GM23338 (cell line): ENCODE results near the gene AFF1. TPM values are rescaled to one million over a fixed set of nuclear protein-coding genes. Genes with fewer than 3 reads are reported as not detected.

Source experiments
- ATAC-seq: fragments of 200-7000 bp; cut with Tn5 transposase; 3 replicates; pipeline ENCODE4 v1.9.1; 2020
- DNase-seq: peaks from one replicate; pipeline ENCODE4 v3.0.0-alpha.2; 2015; ENCODE audit warnings: low spot score
- H2AFZ ChIP-seq: fragments of 200-600 bp; sonication (generic); 2 replicates; pipeline ENCODE4 v1.8.0; 2016; ENCODE audit warnings: antibody characterized with exemption, mild to moderate bottlenecking, moderate library complexity
- H3F3A ChIP-seq: fragments of 200-600 bp; sonication (generic); replicated peaks from 2 replicates; pipeline ENCODE4 v1.8.0; 2017; ENCODE audit warnings: antibody characterized with exemption, mixed run types, low read depth
- H3K27ac ChIP-seq: fragments of 200-600 bp; sonication (generic); 2 replicates; pipeline ENCODE4 v1.6.1; 2016; ENCODE audit warnings: low read depth
- H3K27me3 ChIP-seq: fragments of 200-600 bp; sonication (generic); 2 replicates; pipeline ENCODE4 v1.8.0; 2016; ENCODE audit warnings: mild to moderate bottlenecking, mixed run types, moderate library complexity; ENCODE audit not compliant: insufficient read depth
- H3K36me3 ChIP-seq: fragments of 200-600 bp; sonication (generic); 2 replicates; pipeline ENCODE4 v1.8.0; 2016; ENCODE audit warnings: mild to moderate bottlenecking; ENCODE audit not compliant: insufficient read depth
- H3K4me1 ChIP-seq: fragments of 200-600 bp; sonication (generic); 2 replicates; pipeline ENCODE4 v1.8.0; 2016; ENCODE audit warnings: mild to moderate bottlenecking, moderate library complexity; ENCODE audit not compliant: insufficient read depth
- H3K4me2 ChIP-seq: fragments of 200-600 bp; sonication (generic); 2 replicates; pipeline ENCODE4 v1.7.1; 2017; ENCODE audit warnings: mixed run types
- H3K4me3 ChIP-seq: fragments of 200-600 bp; sonication (generic); 2 replicates; pipeline ENCODE4 v1.6.1; 2016; ENCODE audit warnings: mixed run types
- H3K79me2 ChIP-seq: fragments of 200-600 bp; sonication (generic); replicated peaks from 2 replicates; pipeline ENCODE4 v1.8.0; 2017; ENCODE audit warnings: mild to moderate bottlenecking; ENCODE audit not compliant: insufficient read depth
- H3K9me2 ChIP-seq: fragments of 200-600 bp; sonication (generic); 2 replicates; pipeline ENCODE4 v1.8.0; 2017; ENCODE audit not compliant: insufficient read depth
- H4K20me1 ChIP-seq: fragments of 200-600 bp; sonication (generic); replicated peaks from 2 replicates; pipeline ENCODE4 v1.8.0; 2017; ENCODE audit warnings: mild to moderate bottlenecking; ENCODE audit not compliant: insufficient read depth
- H3K27ac Mint-ChIP-seq: 2 replicates; pipeline ENCODE4 v1.8.0; 2020; ENCODE audit warnings: inconsistent platforms, mild to moderate bottlenecking, moderate library complexity, mixed read lengths
- H3K27me3 Mint-ChIP-seq: 3 replicates; pipeline ENCODE4 v1.8.0; 2022; ENCODE audit warnings: low read depth, mild to moderate bottlenecking, moderate library complexity, mixed read lengths, inconsistent platforms; ENCODE audit not compliant: insufficient read depth, poor library complexity
- H3K36me3 Mint-ChIP-seq: 3 replicates; pipeline ENCODE4 v1.8.0; 2021; ENCODE audit warnings: low read depth, mild to moderate bottlenecking, inconsistent platforms, moderate library complexity, mixed read lengths
- H3K4me1 Mint-ChIP-seq: 3 replicates; pipeline ENCODE4 v1.8.0; 2020; ENCODE audit warnings: mild to moderate bottlenecking, inconsistent platforms, mixed read lengths
- H3K4me3 Mint-ChIP-seq: 3 replicates; pipeline ENCODE4 v1.8.0; 2021; ENCODE audit warnings: moderate library complexity, mild to moderate bottlenecking, inconsistent platforms, mixed read lengths
- H3K9me3 Mint-ChIP-seq: 3 replicates; pipeline ENCODE4 v1.8.0; 2020; ENCODE audit warnings: moderate library complexity, mild to moderate bottlenecking, inconsistent platforms, mixed read lengths
- EZH2phosphoT487 ChIP-seq: fragments of 200-600 bp; sonication (generic); IDR thresholded peaks from one replicate; pipeline ENCODE4 v1.8.1; 2018; ENCODE audit warnings: antibody characterized with exemption; ENCODE audit not compliant: unreplicated experiment
- POLR2AphosphoS5 ChIP-seq: IDR thresholded peaks from 2 replicates; pipeline ENCODE4 v1.6.1; 2016; ENCODE audit warnings: antibody characterized with exemption, low read depth
- ZNF114 ChIP-seq: fragments of 250-450 bp; sonication (Bioruptor Pico); IDR thresholded peaks from 2 replicates; pipeline ENCODE4 v1.5.0; 2020; ENCODE audit warnings: mild to moderate bottlenecking, moderate library complexity
- polyA plus RNA-seq: library from polyadenylated mRNA; unstranded; fragments of >200 nt; fragmentation: Nextera tagmentation; extraction: Ambion mirVana; gene quantifications from 2 replicates; pipeline ENCODE4 v1.2.1, GENCODE V29; 2016
- total RNA-seq: library from RNA; depleted of rRNA; stranded (reverse); fragments of >200 nt; shearing (Covaris generic); gene quantifications from 2 replicates; pipeline ENCODE4 v1.2.3, GENCODE V29; 2014
- TF ChIP-seq, protein P1 (sequence below): fragments of 250-450 bp; sonication (Bioruptor Pico); IDR thresholded peaks from 2 replicates; pipeline ENCODE4 v1.5.0; 2020; ENCODE audit warnings: mild to moderate bottlenecking, moderate library complexity
- TF ChIP-seq, protein P2 (sequence below), 2 experiments: fragments of 200-600 bp in 1 of 2; sonication (generic) in 1 of 2; conservative IDR thresholded peaks; 2 replicates each; pipeline versions ENCODE4 v1.5.1 to v1.6.1; 2016 to 2017; ENCODE audit warnings: antibody characterized with exemption in 2 of 2, low read depth in 2 of 2, mild to moderate bottlenecking in 2 of 2, moderate library complexity in 1 of 2
- TF ChIP-seq, protein P3 (sequence below): IDR thresholded peaks from one replicate; pipeline ENCODE4 v1.6.1; 2018; ENCODE audit warnings: antibody characterized with exemption; ENCODE audit not compliant: unreplicated experiment

The AFF1 gene
- total and polyA plus RNA-seq, 2 experiments from 2014 or later = 42.6 to 67.2 TPM

DNA sequence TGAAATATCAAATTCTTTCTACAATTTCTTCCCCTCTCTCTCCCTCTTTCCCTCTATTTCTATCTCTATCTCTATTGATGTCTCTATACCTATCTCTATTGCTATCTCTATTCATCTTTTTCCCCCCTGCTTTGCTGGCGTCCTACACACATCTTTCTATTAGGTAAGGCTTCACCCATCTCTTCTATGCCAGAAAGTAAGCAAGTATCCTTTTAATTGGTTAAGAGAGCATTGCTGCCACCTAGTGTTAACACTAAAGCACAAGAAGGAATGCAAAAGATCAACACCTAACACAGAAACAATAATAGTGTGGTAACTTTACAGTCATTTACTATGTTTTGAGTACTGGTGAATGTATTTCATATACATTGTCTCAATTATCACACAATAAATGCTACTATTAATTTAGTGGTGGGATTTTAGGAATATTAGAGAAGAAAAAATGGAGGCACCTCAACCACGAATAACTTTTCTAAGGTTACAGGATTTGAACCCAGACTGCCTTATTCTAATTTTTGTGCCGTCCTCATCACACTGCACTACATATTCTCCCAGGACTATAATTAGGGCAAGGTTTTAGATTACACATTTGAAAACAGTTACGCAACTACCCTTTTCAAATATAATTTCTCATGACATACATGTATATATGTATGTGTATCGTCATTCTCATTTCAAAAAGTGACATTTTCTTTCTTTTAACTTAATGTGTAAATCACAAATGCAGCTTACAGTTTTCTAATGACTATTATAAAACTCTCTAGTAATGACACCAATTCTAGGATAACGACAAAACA is 38.9 kb upstream of the AFF1 start (continued):
- TF ChIP-seq, protein P1, sequence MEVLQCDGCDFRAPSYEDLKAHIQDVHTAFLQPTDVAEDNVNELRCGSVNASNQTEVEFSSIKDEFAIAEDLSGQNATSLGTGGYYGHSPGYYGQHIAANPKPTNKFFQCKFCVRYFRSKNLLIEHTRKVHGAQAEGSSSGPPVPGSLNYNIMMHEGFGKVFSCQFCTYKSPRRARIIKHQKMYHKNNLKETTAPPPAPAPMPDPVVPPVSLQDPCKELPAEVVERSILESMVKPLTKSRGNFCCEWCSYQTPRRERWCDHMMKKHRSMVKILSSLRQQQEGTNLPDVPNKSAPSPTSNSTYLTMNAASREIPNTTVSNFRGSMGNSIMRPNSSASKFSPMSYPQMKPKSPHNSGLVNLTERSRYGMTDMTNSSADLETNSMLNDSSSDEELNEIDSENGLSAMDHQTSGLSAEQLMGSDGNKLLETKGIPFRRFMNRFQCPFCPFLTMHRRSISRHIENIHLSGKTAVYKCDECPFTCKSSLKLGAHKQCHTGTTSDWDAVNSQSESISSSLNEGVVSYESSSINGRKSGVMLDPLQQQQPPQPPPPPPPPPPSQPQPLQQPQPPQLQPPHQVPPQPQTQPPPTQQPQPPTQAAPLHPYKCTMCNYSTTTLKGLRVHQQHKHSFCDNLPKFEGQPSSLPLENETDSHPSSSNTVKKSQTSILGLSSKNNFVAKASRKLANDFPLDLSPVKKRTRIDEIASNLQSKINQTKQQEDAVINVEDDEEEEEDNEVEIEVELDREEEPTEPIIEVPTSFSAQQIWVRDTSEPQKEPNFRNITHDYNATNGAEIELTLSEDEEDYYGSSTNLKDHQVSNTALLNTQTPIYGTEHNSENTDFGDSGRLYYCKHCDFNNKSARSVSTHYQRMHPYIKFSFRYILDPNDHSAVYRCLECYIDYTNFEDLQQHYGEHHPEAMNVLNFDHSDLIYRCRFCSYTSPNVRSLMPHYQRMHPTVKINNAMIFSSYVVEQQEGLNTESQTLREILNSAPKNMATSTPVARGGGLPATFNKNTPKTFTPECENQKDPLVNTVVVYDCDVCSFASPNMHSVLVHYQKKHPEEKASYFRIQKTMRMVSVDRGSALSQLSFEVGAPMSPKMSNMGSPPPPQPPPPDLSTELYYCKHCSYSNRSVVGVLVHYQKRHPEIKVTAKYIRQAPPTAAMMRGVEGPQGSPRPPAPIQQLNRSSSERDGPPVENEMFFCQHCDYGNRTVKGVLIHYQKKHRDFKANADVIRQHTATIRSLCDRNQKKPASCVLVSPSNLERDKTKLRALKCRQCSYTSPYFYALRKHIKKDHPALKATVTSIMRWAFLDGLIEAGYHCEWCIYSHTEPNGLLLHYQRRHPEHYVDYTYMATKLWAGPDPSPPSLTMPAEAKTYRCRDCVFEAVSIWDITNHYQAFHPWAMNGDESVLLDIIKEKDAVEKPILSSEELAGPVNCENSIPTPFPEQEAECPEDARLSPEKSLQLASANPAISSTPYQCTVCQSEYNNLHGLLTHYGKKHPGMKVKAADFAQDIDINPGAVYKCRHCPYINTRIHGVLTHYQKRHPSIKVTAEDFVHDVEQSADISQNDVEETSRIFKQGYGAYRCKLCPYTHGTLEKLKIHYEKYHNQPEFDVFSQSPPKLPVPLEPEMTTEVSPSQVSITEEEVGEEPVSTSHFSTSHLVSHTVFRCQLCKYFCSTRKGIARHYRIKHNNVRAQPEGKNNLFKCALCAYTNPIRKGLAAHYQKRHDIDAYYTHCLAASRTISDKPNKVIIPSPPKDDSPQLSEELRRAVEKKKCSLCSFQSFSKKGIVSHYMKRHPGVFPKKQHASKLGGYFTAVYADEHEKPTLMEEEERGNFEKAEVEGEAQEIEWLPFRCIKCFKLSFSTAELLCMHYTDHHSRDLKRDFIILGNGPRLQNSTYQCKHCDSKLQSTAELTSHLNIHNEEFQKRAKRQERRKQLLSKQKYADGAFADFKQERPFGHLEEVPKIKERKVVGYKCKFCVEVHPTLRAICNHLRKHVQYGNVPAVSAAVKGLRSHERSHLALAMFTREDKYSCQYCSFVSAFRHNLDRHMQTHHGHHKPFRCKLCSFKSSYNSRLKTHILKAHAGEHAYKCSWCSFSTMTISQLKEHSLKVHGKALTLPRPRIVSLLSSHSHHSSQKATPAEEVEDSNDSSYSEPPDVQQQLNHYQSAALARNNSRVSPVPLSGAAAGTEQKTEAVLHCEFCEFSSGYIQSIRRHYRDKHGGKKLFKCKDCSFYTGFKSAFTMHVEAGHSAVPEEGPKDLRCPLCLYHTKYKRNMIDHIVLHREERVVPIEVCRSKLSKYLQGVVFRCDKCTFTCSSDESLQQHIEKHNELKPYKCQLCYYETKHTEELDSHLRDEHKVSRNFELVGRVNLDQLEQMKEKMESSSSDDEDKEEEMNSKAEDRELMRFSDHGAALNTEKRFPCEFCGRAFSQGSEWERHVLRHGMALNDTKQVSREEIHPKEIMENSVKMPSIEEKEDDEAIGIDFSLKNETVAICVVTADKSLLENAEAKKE (CRISPR knock-in tag) = no peak
- TF ChIP-seq, protein P2, sequence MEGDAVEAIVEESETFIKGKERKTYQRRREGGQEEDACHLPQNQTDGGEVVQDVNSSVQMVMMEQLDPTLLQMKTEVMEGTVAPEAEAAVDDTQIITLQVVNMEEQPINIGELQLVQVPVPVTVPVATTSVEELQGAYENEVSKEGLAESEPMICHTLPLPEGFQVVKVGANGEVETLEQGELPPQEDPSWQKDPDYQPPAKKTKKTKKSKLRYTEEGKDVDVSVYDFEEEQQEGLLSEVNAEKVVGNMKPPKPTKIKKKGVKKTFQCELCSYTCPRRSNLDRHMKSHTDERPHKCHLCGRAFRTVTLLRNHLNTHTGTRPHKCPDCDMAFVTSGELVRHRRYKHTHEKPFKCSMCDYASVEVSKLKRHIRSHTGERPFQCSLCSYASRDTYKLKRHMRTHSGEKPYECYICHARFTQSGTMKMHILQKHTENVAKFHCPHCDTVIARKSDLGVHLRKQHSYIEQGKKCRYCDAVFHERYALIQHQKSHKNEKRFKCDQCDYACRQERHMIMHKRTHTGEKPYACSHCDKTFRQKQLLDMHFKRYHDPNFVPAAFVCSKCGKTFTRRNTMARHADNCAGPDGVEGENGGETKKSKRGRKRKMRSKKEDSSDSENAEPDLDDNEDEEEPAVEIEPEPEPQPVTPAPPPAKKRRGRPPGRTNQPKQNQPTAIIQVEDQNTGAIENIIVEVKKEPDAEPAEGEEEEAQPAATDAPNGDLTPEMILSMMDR (conservative IDR thresholded peaks at IDR 0.05; ENCODE audit: low read depth in 2 of 2) = peak; percentile 88 to 95

DNA sequence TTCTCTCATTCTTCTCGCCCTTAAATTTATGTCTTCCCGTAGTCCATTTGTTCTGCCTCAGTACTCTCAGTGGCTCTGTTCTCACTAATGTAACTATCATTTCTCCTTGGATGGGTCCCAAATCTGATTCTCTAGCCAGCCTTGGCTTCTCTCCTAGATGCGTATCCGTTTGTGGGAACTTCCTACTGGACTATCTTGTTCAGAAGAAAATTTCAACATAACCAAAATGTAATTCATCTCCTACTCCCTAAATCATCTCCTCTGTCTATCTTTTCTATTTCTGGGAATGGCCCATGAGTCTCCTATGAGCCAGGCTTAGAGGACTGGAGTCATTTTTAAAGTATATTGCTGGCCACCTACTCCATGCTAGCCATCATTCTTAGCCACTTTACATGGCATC is 38.2 kb upstream of the AFF1 start:
- no peaks in the 10 kb centered on the region; the same call in 2 of the 3 replicates for H3K9me3 Mint-ChIP-seq
- Histone ChIP-seq H3K4me3 (no peak overlapping the region), H3K79me2 (no peaks in the 10 kb centered on the region), H3K27me3 (peaks cover 7% of the 10 kb centered on the region; the same call in 1 of the 2 replicates), H3F3A (no peaks in the 10 kb centered on the region), H3K27ac (no peak overlapping the region), H3K36me3 (no peaks in the 10 kb centered on the region), H3K9me2 (no peaks in the 10 kb centered on the region), H4K20me1 (no peaks in the 10 kb centered on the region), H3K4me2 (no peak overlapping the region), H2AFZ (no peak overlapping the region), H3K4me1 (peaks cover 7% of the 10 kb centered on the region; the same call in 1 of the 2 replicates)
- DNase-seq = no peak
- H3K27me3 Mint-ChIP-seq = peaks cover 6% of the 10 kb centered on the region
- no peak for ATAC-seq
- H3K27ac Mint-ChIP-seq = no peak overlapping the region
- TF ChIP-seq ZNF114 (CRISPR knock-in tag) = no peak
- TF ChIP-seq, protein P3, sequence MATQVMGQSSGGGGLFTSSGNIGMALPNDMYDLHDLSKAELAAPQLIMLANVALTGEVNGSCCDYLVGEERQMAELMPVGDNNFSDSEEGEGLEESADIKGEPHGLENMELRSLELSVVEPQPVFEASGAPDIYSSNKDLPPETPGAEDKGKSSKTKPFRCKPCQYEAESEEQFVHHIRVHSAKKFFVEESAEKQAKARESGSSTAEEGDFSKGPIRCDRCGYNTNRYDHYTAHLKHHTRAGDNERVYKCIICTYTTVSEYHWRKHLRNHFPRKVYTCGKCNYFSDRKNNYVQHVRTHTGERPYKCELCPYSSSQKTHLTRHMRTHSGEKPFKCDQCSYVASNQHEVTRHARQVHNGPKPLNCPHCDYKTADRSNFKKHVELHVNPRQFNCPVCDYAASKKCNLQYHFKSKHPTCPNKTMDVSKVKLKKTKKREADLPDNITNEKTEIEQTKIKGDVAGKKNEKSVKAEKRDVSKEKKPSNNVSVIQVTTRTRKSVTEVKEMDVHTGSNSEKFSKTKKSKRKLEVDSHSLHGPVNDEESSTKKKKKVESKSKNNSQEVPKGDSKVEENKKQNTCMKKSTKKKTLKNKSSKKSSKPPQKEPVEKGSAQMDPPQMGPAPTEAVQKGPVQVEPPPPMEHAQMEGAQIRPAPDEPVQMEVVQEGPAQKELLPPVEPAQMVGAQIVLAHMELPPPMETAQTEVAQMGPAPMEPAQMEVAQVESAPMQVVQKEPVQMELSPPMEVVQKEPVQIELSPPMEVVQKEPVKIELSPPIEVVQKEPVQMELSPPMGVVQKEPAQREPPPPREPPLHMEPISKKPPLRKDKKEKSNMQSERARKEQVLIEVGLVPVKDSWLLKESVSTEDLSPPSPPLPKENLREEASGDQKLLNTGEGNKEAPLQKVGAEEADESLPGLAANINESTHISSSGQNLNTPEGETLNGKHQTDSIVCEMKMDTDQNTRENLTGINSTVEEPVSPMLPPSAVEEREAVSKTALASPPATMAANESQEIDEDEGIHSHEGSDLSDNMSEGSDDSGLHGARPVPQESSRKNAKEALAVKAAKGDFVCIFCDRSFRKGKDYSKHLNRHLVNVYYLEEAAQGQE = no peak
- TF ChIP-seq POLR2AphosphoS5 = no peak
- no peak for TF ChIP-seq EZH2phosphoT487
- H3K4me1 Mint-ChIP-seq = peaks cover 6% of the 10 kb centered on the region; the same call in 2 of the 3 replicates
- no peak overlapping the region for H3K4me3 Mint-ChIP-seq
- no peaks in the 10 kb centered on the region for H3K36me3 Mint-ChIP-seq
